Neural cell (in vitro differentiated cells): Measurements from ENCODE around the gene ADCY5. TPM values are rescaled to one million over a fixed set of nuclear protein-coding genes. Genes with fewer than 3 reads are reported as not detected.

Experiments
- H2AFZ ChIP-seq: fragments of 200-600, 300-800 bp; sonication (generic), shearing (Covaris generic); 2 replicates; pipeline ENCODE4 v1.6.0; 2014; ENCODE audit warnings: low read depth, mild to moderate bottlenecking, antibody characterized with exemption, low read length, moderate library complexity
- H3F3A ChIP-seq: fragments of 200-600 bp; shearing (Covaris generic); 2 replicates; pipeline ENCODE4 v1.6.1; 2016; ENCODE audit warnings: mild to moderate bottlenecking, moderate library complexity, mixed read lengths, antibody characterized with exemption, low read length; ENCODE audit not compliant: insufficient read depth, poor library complexity, severe bottlenecking
- H3K27ac ChIP-seq: fragments of 200-600, 300-800 bp; sonication (generic), shearing (Covaris generic); 2 replicates; pipeline ENCODE4 v1.5.1; 2014; ENCODE audit warnings: mild to moderate bottlenecking, low read length, moderate library complexity
- H3K27me3 ChIP-seq: fragments of 300-800, 200-600 bp; sonication (generic), shearing (Covaris generic); 2 replicates; pipeline ENCODE4 v1.6.0; 2014; ENCODE audit warnings: mild to moderate bottlenecking, low read depth, low read length, moderate library complexity; ENCODE audit not compliant: insufficient read depth
- H3K36me3 ChIP-seq: fragments of 300-800, 200-600 bp; sonication (generic), shearing (Covaris generic); 2 replicates; pipeline ENCODE4 v1.5.1; 2014; ENCODE audit warnings: mild to moderate bottlenecking, antibody characterized with exemption, low read length, moderate library complexity; ENCODE audit not compliant: insufficient read depth
- H3K4me2 ChIP-seq: fragments of 300-800, 200-600 bp; sonication (generic), shearing (Covaris generic); 2 replicates; pipeline ENCODE4 v1.6.0; 2014; ENCODE audit warnings: mild to moderate bottlenecking, low read length
- H3K4me3 ChIP-seq: fragments of 300-800, 200-600 bp; sonication (generic), shearing (Covaris generic); 2 replicates; pipeline ENCODE4 v1.5.1; 2014; ENCODE audit warnings: mild to moderate bottlenecking, low read length, moderate library complexity
- H3K79me2 ChIP-seq: fragments of 200-600 bp; shearing (Covaris generic); replicated peaks from 2 replicates; pipeline ENCODE4 v1.6.0; 2014; ENCODE audit warnings: mild to moderate bottlenecking, low read length, moderate library complexity; ENCODE audit not compliant: insufficient read depth
- H3K9ac ChIP-seq: fragments of 300-800, 200-600 bp; sonication (generic), shearing (Covaris generic); 2 replicates; pipeline ENCODE4 v1.6.1; 2016; ENCODE audit warnings: mild to moderate bottlenecking, low read length, mixed read lengths
- H3K9me2 ChIP-seq: fragments of 200-600 bp; shearing (Covaris generic); 2 replicates; pipeline ENCODE4 v1.6.1; 2016; ENCODE audit warnings: mild to moderate bottlenecking, low read length, mixed read lengths; ENCODE audit not compliant: insufficient read depth
- H3K9me3 ChIP-seq: fragments of 200-600, 300-800 bp; sonication (generic), shearing (Covaris generic); 2 replicates; pipeline ENCODE4 v1.6.1; 2016; ENCODE audit warnings: mild to moderate bottlenecking, mixed run types, low read length, moderate library complexity, mixed read lengths
- H4K20me1 ChIP-seq: fragments of 200-600 bp; shearing (Covaris generic); 2 replicates; pipeline ENCODE4 v1.6.1; 2016; ENCODE audit warnings: mild to moderate bottlenecking, mixed run types; ENCODE audit not compliant: insufficient read depth
- CTCF ChIP-seq: fragments of 450-650 bp; IDR thresholded peaks from 2 replicates; pipeline ENCODE4 v1.5.1; 2014; ENCODE audit warnings: antibody characterized with exemption, mild to moderate bottlenecking, moderate library complexity; ENCODE audit not compliant: poor library complexity, severe bottlenecking
- EP300 ChIP-seq: fragments of 450-650 bp; conservative IDR thresholded peaks from 2 replicates; pipeline ENCODE4 v1.6.1; 2014; ENCODE audit warnings: antibody characterized with exemption, mild to moderate bottlenecking, moderate library complexity; ENCODE audit not compliant: poor library complexity, severe bottlenecking
- EZH2 ChIP-seq: fragments of 200-600, 300-800 bp; shearing (Covaris generic), sonication (generic); IDR thresholded peaks from 2 replicates; pipeline ENCODE4 v1.6.1; 2014; ENCODE audit warnings: antibody characterized with exemption, low read length, borderline replicate concordance, mild to moderate bottlenecking; ENCODE audit not compliant: insufficient read depth, poor library complexity, severe bottlenecking
- MXI1 ChIP-seq: fragments of 450-650 bp; conservative IDR thresholded peaks from 2 replicates; pipeline ENCODE4 v1.6.1; 2014; ENCODE audit warnings: antibody characterized with exemption, mild to moderate bottlenecking; ENCODE audit not compliant: poor library complexity, severe bottlenecking
- POLR2AphosphoS5 ChIP-seq: IDR thresholded peaks from 2 replicates; pipeline ENCODE4 v1.6.1; 2012
- RAD21 ChIP-seq: fragments of 450-650 bp; conservative IDR thresholded peaks from 2 replicates; pipeline ENCODE4 v1.6.1; 2014; ENCODE audit warnings: antibody characterized with exemption, mild to moderate bottlenecking, moderate library complexity
- REST ChIP-seq: IDR thresholded peaks from 2 replicates; pipeline ENCODE4 v1.6.1; 2012; ENCODE audit warnings: borderline replicate concordance
- SMC3 ChIP-seq: fragments of 450-650 bp; conservative IDR thresholded peaks from 2 replicates; pipeline ENCODE4 v1.6.1; 2014; ENCODE audit warnings: antibody characterized with exemption, mild to moderate bottlenecking, moderate library complexity; ENCODE audit not compliant: poor library complexity
- TAF1 ChIP-seq: IDR thresholded peaks from 2 replicates; pipeline ENCODE4 v1.6.1; 2012; ENCODE audit warnings: low read depth
- polyA plus RNA-seq: library from polyadenylated mRNA; depleted of rRNA; stranded (reverse); fragments of >200 nt; gene quantifications from 2 replicates; pipeline ENCODE4 v1.2.3, GENCODE V29; 2014

ADCY5 gene
- polyA plus RNA-seq, 1 donor from 2014 or later: 7.7 TPM

GRCh38 chr3:123312331-123313265 lies 136.3 kb downstream of the ADCY5 start:
- no peaks in the 10 kb centered on the region for H3F3A ChIP-seq
- TF ChIP-seq MXI1 (no peak), EP300 (no peak), EZH2 (no peak)
- H3K4me3 ChIP-seq: no peak overlapping the region
- no peaks in the 10 kb centered on the region for H3K79me2 ChIP-seq
- no peaks in the 10 kb centered on the region for H3K9me2 ChIP-seq
- H3K27me3 ChIP-seq: no peaks in the 10 kb centered on the region
- H3K9ac ChIP-seq: no peak overlapping the region
- H4K20me1 ChIP-seq: no peaks in the 10 kb centered on the region
- no peaks in the 10 kb centered on the region for H3K36me3 ChIP-seq
- no peak overlapping the region for H3K4me2 ChIP-seq
- no peaks in the 10 kb centered on the region for H3K9me3 ChIP-seq
- no peak overlapping the region for H2AFZ ChIP-seq
- no peak overlapping the region for H3K27ac ChIP-seq

GRCh38 chr3:123311201-123311600 lies 137.7 kb downstream of the ADCY5 start:
- Histone ChIP-seq H3K27me3 (no peaks in the 10 kb centered on the region), H3K36me3 (no peaks in the 10 kb centered on the region), H3F3A (no peaks in the 10 kb centered on the region), H3K27ac (no peak overlapping the region), H3K79me2 (no peaks in the 10 kb centered on the region), H3K4me3 (no peak overlapping the region), H3K4me2 (no peak overlapping the region), H3K9ac (no peak overlapping the region), H2AFZ (no peak overlapping the region), H4K20me1 (no peaks in the 10 kb centered on the region), H3K9me3 (no peaks in the 10 kb centered on the region), H3K9me2 (no peaks in the 10 kb centered on the region)
- TF ChIP-seq TAF1 (no peak), EP300 (no peak), POLR2AphosphoS5 (no peak), RAD21 (no peak), REST (no peak), SMC3 (no peak), CTCF (no peak), EZH2 (no peak), MXI1 (no peak)
